SK-N-SH (cell line): ENCODE data around the gene CLPTM1L. TPM values are rescaled to one million over a fixed set of nuclear protein-coding genes. Genes with fewer than 3 reads are reported as not detected.
"Not testable (repeated sequence)": the region's sequence is repeated elsewhere in the genome, so short reads cannot be mapped to it uniquely, and the experiment has no call there.

ENCODE experiments used
- CTCF ChIA-PET: fragments of 300-600, 350-600 bp; formaldehyde crosslinking; extraction: SDS; loops from one replicate; lab custom pipeline; 2021; lab: Yijun Ruan, JAX
- POLR2A ChIA-PET: fragments of 350-600 bp; sonication (Branson Sonifier 250); formaldehyde crosslinking; extraction: SDS; loops from one replicate; lab custom pipeline; 2020; ENCODE audit warnings: antibody characterized with exemption, inconsistent platforms; lab: Yijun Ruan, JAX
- DNase-seq: peaks from one replicate; pipeline ENCODE4 v3.0.0; 2012
- H2AFZ ChIP-seq: fragments of 200-600 bp; sonication (generic); 2 replicates; pipeline ENCODE4 v1.8.1; 2016; ENCODE audit warnings: antibody characterized with exemption, mild to moderate bottlenecking, low read depth
- H3F3A ChIP-seq: fragments of 200-600 bp; sonication (generic); replicated peaks from 2 replicates; pipeline ENCODE3; 2016; ENCODE audit warnings: antibody characterized with exemption, mild to moderate bottlenecking; ENCODE audit not compliant: insufficient read depth
- H3K27ac ChIP-seq, 2 experiments: fragments of 200-500 bp in 1 of 2; fragments of 200-600 bp in 1 of 2; sonication (Bioruptor generic) in 1 of 2; sonication (generic), shearing (Covaris generic) in 1 of 2; 2 replicates each; pipeline versions ENCODE4 v1.5.1 to v1.6.1; 2014 to 2016; ENCODE audit warnings: low read depth in 2 of 2, inconsistent platforms in 1 of 2, low read length in 1 of 2, mild to moderate bottlenecking in 1 of 2, mixed read lengths in 1 of 2
- H3K27me3 ChIP-seq: fragments of 200-600 bp; sonication (generic), shearing (Covaris generic); 2 replicates; pipeline ENCODE4 v1.6.1; 2016; ENCODE audit warnings: mixed run types; ENCODE audit not compliant: insufficient read depth
- H3K36me3 ChIP-seq, 2 experiments: fragments of 200-500 bp in 1 of 2; fragments of 200-600 bp in 1 of 2; sonication (Bioruptor generic) in 1 of 2; sonication (generic) in 1 of 2; replicated peaks in 1 of 2; 2 replicates each; pipeline versions ENCODE3 to v1.5.1; 2014 to 2016; ENCODE audit warnings: low read length in 1 of 2, mild to moderate bottlenecking in 1 of 2; ENCODE audit not compliant: insufficient read depth in 2 of 2, control insufficient read depth in 1 of 2
- H3K4me1 ChIP-seq, 2 experiments: fragments of 200-500 bp in 1 of 2; fragments of 200-600 bp in 1 of 2; sonication (Bioruptor generic) in 1 of 2; sonication (generic), shearing (Covaris generic) in 1 of 2; 2 replicates each; pipeline versions ENCODE4 v1.5.1 to v1.6.1; 2014 to 2016; ENCODE audit warnings: low read depth in 1 of 2, low read length in 1 of 2, mixed run types in 1 of 2; ENCODE audit not compliant: insufficient read depth in 2 of 2, control insufficient read depth in 1 of 2
- H3K4me2 ChIP-seq: fragments of 200-600 bp; sonication (generic), shearing (Covaris generic); 2 replicates; pipeline ENCODE4 v1.6.1; 2017; ENCODE audit warnings: mixed run types
- H3K4me3 ChIP-seq, 2 experiments: fragments of 200-500 bp in 1 of 2; fragments of 200-600 bp in 1 of 2; sonication (Bioruptor generic) in 1 of 2; sonication (generic), shearing (Covaris generic) in 1 of 2; 2 replicates each; pipeline versions ENCODE4 v1.5.1 to v1.8.1; 2014 to 2016; ENCODE audit warnings: low read depth in 2 of 2, inconsistent platforms in 1 of 2, low read length in 1 of 2, mild to moderate bottlenecking in 1 of 2, mixed read lengths in 1 of 2, moderate library complexity in 1 of 2
- H3K79me2 ChIP-seq: fragments of 200-600 bp; sonication (generic); 2 replicates; pipeline ENCODE4 v1.8.1; 2017; ENCODE audit warnings: mild to moderate bottlenecking; ENCODE audit not compliant: insufficient read depth
- H3K9ac ChIP-seq: fragments of 200-600 bp; sonication (generic); 2 replicates; pipeline ENCODE4 v1.6.1; 2017; ENCODE audit warnings: mixed run types
- H3K9me2 ChIP-seq: fragments of 200-600 bp; sonication (generic); 2 replicates; pipeline ENCODE4 v1.6.1; 2017; ENCODE audit warnings: mixed run types
- H3K9me3 ChIP-seq: fragments of 200-600 bp; sonication (generic); 2 replicates; pipeline ENCODE4 v1.6.1; 2017; ENCODE audit warnings: mixed run types, mild to moderate bottlenecking, moderate library complexity
- H4K20me1 ChIP-seq: fragments of 200-600 bp; sonication (generic); 2 replicates; pipeline ENCODE4 v1.6.1; 2017; ENCODE audit warnings: mild to moderate bottlenecking, mixed run types; ENCODE audit not compliant: insufficient read depth
- CTCF ChIP-seq: fragments of 200-600 bp; sonication (generic); IDR thresholded peaks from 2 replicates; pipeline ENCODE4 v1.6.1; 2017; ENCODE audit warnings: antibody characterized with exemption, mild to moderate bottlenecking, moderate library complexity
- IRF3 ChIP-seq: fragments of 150-350 bp; IDR thresholded peaks from 2 replicates; pipeline ENCODE4 v1.6.1; 2016; ENCODE audit warnings: mild to moderate bottlenecking, low read depth, low read length
- NFIC ChIP-seq: IDR thresholded peaks from 2 replicates; pipeline ENCODE4 v1.4.0; 2012; ENCODE audit warnings: borderline replicate concordance
- PBX3 ChIP-seq: IDR thresholded peaks from 2 replicates; pipeline ENCODE4; 2012
- POLR2AphosphoS5 ChIP-seq: IDR thresholded peaks from 2 replicates; pipeline ENCODE4 v1.6.1; 2012; ENCODE audit warnings: low read depth, low read length
- REST ChIP-seq: IDR thresholded peaks from 2 replicates; pipeline ENCODE4 v1.6.1; 2012; ENCODE audit warnings: mild to moderate bottlenecking, low read depth, low read length, moderate library complexity
- SIN3A ChIP-seq: IDR thresholded peaks from 2 replicates; pipeline ENCODE4 v1.6.1; 2012; ENCODE audit warnings: low read depth, mild to moderate bottlenecking, low read length, moderate library complexity, borderline replicate concordance
- WGBS: methylation state at CpG from one replicate; pipeline ENCODE4 v1.1.6; 2017; ENCODE audit warnings: low lambda C conversion rate; 5-methylcytosine and 5-hydroxymethylcytosine counted together
- polyA plus RNA-seq, 3 experiments: library from polyadenylated mRNA; depleted of rRNA; stranded (reverse); fragments of >200 nt; gene quantifications; 2 replicates each; pipeline ENCODE4 v1.2.3, GENCODE V29; 2012

The CLPTM1L gene
- polyA plus RNA-seq, 1 of the 3 experiments (the other 2 are of a cell fraction) = 202 TPM

GRCh38 chr5:1343315-1343751 is 1.6 kb downstream of the CLPTM1L start (continued):
- TF ChIP-seq PBX3 (no peak), CTCF (no peak), NFIC (no peak), IRF3 (no peak), REST (no peak), SIN3A (no peak), POLR2AphosphoS5 (no peak)

GRCh38 chr5:1342711-1343110 is 2.2 kb downstream of the CLPTM1L start:
- POLR2A ChIA-PET = not testable (repeated sequence)
- WGBS = 96% methylated on average over 12 of the region's 14 CpGs

More at GRCh38 chr5:1342711-1343110, 2.2 kb downstream of the CLPTM1L start:
- not testable (repeated sequence) for H3F3A ChIP-seq, H4K20me1 ChIP-seq, DNase-seq, H3K9me2 ChIP-seq, H3K4me3 ChIP-seq, H3K27ac ChIP-seq, H3K4me2 ChIP-seq, H3K27me3 ChIP-seq, H3K9me3 ChIP-seq, H2AFZ ChIP-seq, H3K9ac ChIP-seq
- Histone ChIP-seq H3K36me3 (peaks cover 19 to 45% of the 10 kb centered on the region in 2 experiments), H3K79me2 (peaks cover 46% of the 10 kb centered on the region), H3K4me1 (peaks cover 0 to 18% of the 10 kb centered on the region in 2 experiments; a peak in 2 of 4 replicates)
- CTCF ChIA-PET = interaction anchor here (0.8 to 0.9 kb wide), 2 partner anchors 22 to 302 kb away, joined by 3 to 4 read pairs; no protein-coding TSS in a partner anchor
